Adipocyte (in vitro differentiated cells): Measurements from ENCODE around the gene UBASH3A.

Experiments
- DNase-seq: peaks from one replicate; pipeline ENCODE4 v3.0.0-alpha.2; 2015; ENCODE audit warnings: low read depth
- H3K27me3 ChIP-seq: replicated peaks from 2 replicates; pipeline ENCODE4 v1.7.0; 2013; ENCODE audit warnings: mild to moderate bottlenecking, low read length, moderate library complexity; ENCODE audit not compliant: control insufficient read depth, insufficient read depth
- H3K36me3 ChIP-seq: 2 replicates; pipeline ENCODE4 v1.7.0; 2013; ENCODE audit warnings: low read length, mild to moderate bottlenecking, moderate library complexity; ENCODE audit not compliant: control insufficient read depth, insufficient read depth, severe bottlenecking
- H3K4me1 ChIP-seq: 2 replicates; pipeline ENCODE4 v1.7.0; 2013; ENCODE audit warnings: mild to moderate bottlenecking, low read length, moderate library complexity; ENCODE audit not compliant: control insufficient read depth, insufficient read depth
- H3K4me3 ChIP-seq: 2 replicates; pipeline ENCODE4 v1.7.0; 2013; ENCODE audit warnings: mild to moderate bottlenecking, low read length, moderate library complexity
- H3K9ac ChIP-seq: 2 replicates; pipeline ENCODE4 v1.7.0; 2013; ENCODE audit warnings: mild to moderate bottlenecking, low read length, moderate library complexity
- H3K9me3 ChIP-seq: 2 replicates; pipeline ENCODE4 v1.7.0; 2013; ENCODE audit warnings: mild to moderate bottlenecking, low read length, moderate library complexity; ENCODE audit not compliant: control insufficient read depth

UBASH3A gene

GRCh38 chr21:42414066-42414465 lies 10.4 kb downstream of the UBASH3A start:
- Histone ChIP-seq H3K4me3 (no peak overlapping the region), H3K9me3 (peaks cover 1% of the 10 kb centered on the region), H3K4me1 (no peaks in the 10 kb centered on the region), H3K9ac (no peak overlapping the region), H3K36me3 (no peaks in the 10 kb centered on the region), H3K27me3 (peaks cover 72% of the 10 kb centered on the region)
- no peak for DNase-seq

GRCh38 chr21:42414553-42414927 lies 10.8 kb downstream of the UBASH3A start:
- peaks cover 6% of the 10 kb centered on the region for H3K9me3 ChIP-seq
- H3K4me3 ChIP-seq, result no peak overlapping the region
- H3K9ac ChIP-seq, result no peak overlapping the region
- DNase-seq, result no peak
- no peaks in the 10 kb centered on the region for H3K4me1 ChIP-seq
- peaks cover 67% of the 10 kb centered on the region for H3K27me3 ChIP-seq
- no peaks in the 10 kb centered on the region for H3K36me3 ChIP-seq

GRCh38 chr21:42414928-42415769 lies 11.4 kb downstream of the UBASH3A start:
- Histone ChIP-seq H3K4me1 (no peaks in the 10 kb centered on the region), H3K36me3 (no peaks in the 10 kb centered on the region), H3K9ac (no peak overlapping the region), H3K9me3 (peaks cover 12% of the 10 kb centered on the region), H3K4me3 (no peak overlapping the region), H3K27me3 (peaks cover 61% of the 10 kb centered on the region)
- DNase-seq, result peak; percentile 8

GRCh38 chr21:42417533-42417932 lies 13.8 kb downstream of the UBASH3A start:
- H3K9ac ChIP-seq, result no peak overlapping the region
- no peak for DNase-seq
- H3K4me3 ChIP-seq, result no peak overlapping the region
- H3K9me3 ChIP-seq, result peaks cover 20% of the 10 kb centered on the region
- no peaks in the 10 kb centered on the region for H3K4me1 ChIP-seq
- peaks cover 56% of the 10 kb centered on the region for H3K27me3 ChIP-seq
- no peaks in the 10 kb centered on the region for H3K36me3 ChIP-seq

GRCh38 chr21:42418886-42419285 lies 15.2 kb downstream of the UBASH3A start:
- H3K36me3 ChIP-seq, result no peaks in the 10 kb centered on the region
- peaks cover 60% of the 10 kb centered on the region for H3K27me3 ChIP-seq
- H3K9me3 ChIP-seq, result peaks cover 20% of the 10 kb centered on the region
- DNase-seq, result no peak
- no peaks in the 10 kb centered on the region for H3K4me1 ChIP-seq
- H3K4me3 ChIP-seq, result no peak overlapping the region
- H3K9ac ChIP-seq, result no peak overlapping the region

GRCh38 chr21:42419845-42420244 lies 16.1 kb downstream of the UBASH3A start:
- DNase-seq, result no peak
- peaks cover 60% of the 10 kb centered on the region for H3K27me3 ChIP-seq
- H3K9ac ChIP-seq, result no peak overlapping the region
- H3K36me3 ChIP-seq, result no peaks in the 10 kb centered on the region
- H3K9me3 ChIP-seq, result peaks cover 20% of the 10 kb centered on the region
- H3K4me3 ChIP-seq, result no peak overlapping the region
- H3K4me1 ChIP-seq, result no peaks in the 10 kb centered on the region

GRCh38 chr21:42421018-42421793 lies 17.5 kb downstream of the UBASH3A start:
- Histone ChIP-seq H3K36me3 (no peaks in the 10 kb centered on the region), H3K4me3 (no peak overlapping the region), H3K4me1 (no peaks in the 10 kb centered on the region), H3K9me3 (peaks cover 20% of the 10 kb centered on the region), H3K27me3 (peaks cover 61% of the 10 kb centered on the region), H3K9ac (no peak overlapping the region)
- no peak for DNase-seq

GRCh38 chr21:42423197-42423675 lies 19.5 kb downstream of the UBASH3A start:
- no peak for DNase-seq
- H3K36me3 ChIP-seq, result no peaks in the 10 kb centered on the region
- no peaks in the 10 kb centered on the region for H3K4me1 ChIP-seq
- H3K9me3 ChIP-seq, result peaks cover 20% of the 10 kb centered on the region
- no peak overlapping the region for H3K9ac ChIP-seq
- peaks cover 73% of the 10 kb centered on the region for H3K27me3 ChIP-seq
- no peak overlapping the region for H3K4me3 ChIP-seq

- peaks cover 20% of the 10 kb centered on the region for H3K9me3 ChIP-seq
- H3K9ac ChIP-seq, result no peak overlapping the region
- H3K4me3 ChIP-seq, result no peak overlapping the region
- H3K36me3 ChIP-seq, result no peaks in the 10 kb centered on the region
- no peak for DNase-seq
- peaks cover 72% of the 10 kb centered on the region for H3K27me3 ChIP-seq
- H3K4me1 ChIP-seq, result no peaks in the 10 kb centered on the region
Observed at GRCh38 chr21:42423685-42424084, 20.0 kb downstream of the UBASH3A start.

- Histone ChIP-seq H3K27me3 (peaks cover 77% of the 10 kb centered on the region), H3K4me3 (no peak overlapping the region), H3K4me1 (no peaks in the 10 kb centered on the region), H3K9ac (no peak overlapping the region), H3K9me3 (peaks cover 9% of the 10 kb centered on the region), H3K36me3 (no peaks in the 10 kb centered on the region)
- DNase-seq, result no peak
Observed at GRCh38 chr21:42424914-42425541, 21.3 kb downstream of the UBASH3A start.

GRCh38 chr21:42425591-42425990 lies 21.9 kb downstream of the UBASH3A start:
- H3K27me3 ChIP-seq, result peaks cover 75% of the 10 kb centered on the region
- no peaks in the 10 kb centered on the region for H3K36me3 ChIP-seq
- no peak overlapping the region for H3K4me3 ChIP-seq
- no peak overlapping the region for H3K9ac ChIP-seq
- DNase-seq, result no peak
- peaks cover 4% of the 10 kb centered on the region for H3K9me3 ChIP-seq
- H3K4me1 ChIP-seq, result no peaks in the 10 kb centered on the region
